Fibroblast of lung (primary cell): ENCODE results near the gene STPG3.

Source experiments
- CTCF ChIP-seq, 2 donors: IDR thresholded peaks in 1 of 2; conservative IDR thresholded peaks in 1 of 2; 1 replicate in 1 of 2; 2 replicates in 1 of 2; pipeline ENCODE4 v1.5.1; 2011 to 2012; ENCODE audit warnings: low read length in 2 of 2, control low read depth in 1 of 2, inconsistent platforms in 1 of 2, low read depth in 1 of 2, mild to moderate bottlenecking in 1 of 2
- EZH2 ChIP-seq: IDR thresholded peaks from 2 replicates; pipeline ENCODE4 v1.5.1; 2012; ENCODE audit warnings: low read length, control low read depth, mild to moderate bottlenecking; ENCODE audit errors: missing control alignments

GRCh38 chr9:137214620-137215019 lies 36.5 kb upstream of the STPG3 start:
- TF ChIP-seq CTCF (conservative IDR thresholded peaks at IDR 0.05 in 1 of 2, IDR thresholded peaks at IDR 0.05 in 1 of 2; ENCODE audit: low read depth in 1 of 2, low read length in 2 of 2), result no peak
- TF ChIP-seq EZH2, result no peak
